T-helper 2 cell treated with Interferon-gamma antibody and Interleukin-4, amounts not matched to agents 100 ng/mL and 5 ng/mL, for 36 hours (primary cell): Measurements from ENCODE around the gene PNISR. TPM values are rescaled to one million over a fixed set of nuclear protein-coding genes. Genes with fewer than 3 reads are reported as not detected.
"Not testable (repeated sequence)": the region's sequence is repeated elsewhere in the genome, so short reads cannot be mapped to it uniquely, and the experiment has no call there.

ENCODE experiments used
- intact Hi-C: fragments of 100-400 bp; cut with micrococcal nuclease; formaldehyde crosslinking; loops from one replicate; pipeline ENCODE4 v1.15.1; 2023
- total RNA-seq: library from RNA; stranded (reverse); gene quantifications from 2 replicates; pipeline ENCODE4 v1.2.3, GENCODE V29; 2022

Gene PNISR, protein sequence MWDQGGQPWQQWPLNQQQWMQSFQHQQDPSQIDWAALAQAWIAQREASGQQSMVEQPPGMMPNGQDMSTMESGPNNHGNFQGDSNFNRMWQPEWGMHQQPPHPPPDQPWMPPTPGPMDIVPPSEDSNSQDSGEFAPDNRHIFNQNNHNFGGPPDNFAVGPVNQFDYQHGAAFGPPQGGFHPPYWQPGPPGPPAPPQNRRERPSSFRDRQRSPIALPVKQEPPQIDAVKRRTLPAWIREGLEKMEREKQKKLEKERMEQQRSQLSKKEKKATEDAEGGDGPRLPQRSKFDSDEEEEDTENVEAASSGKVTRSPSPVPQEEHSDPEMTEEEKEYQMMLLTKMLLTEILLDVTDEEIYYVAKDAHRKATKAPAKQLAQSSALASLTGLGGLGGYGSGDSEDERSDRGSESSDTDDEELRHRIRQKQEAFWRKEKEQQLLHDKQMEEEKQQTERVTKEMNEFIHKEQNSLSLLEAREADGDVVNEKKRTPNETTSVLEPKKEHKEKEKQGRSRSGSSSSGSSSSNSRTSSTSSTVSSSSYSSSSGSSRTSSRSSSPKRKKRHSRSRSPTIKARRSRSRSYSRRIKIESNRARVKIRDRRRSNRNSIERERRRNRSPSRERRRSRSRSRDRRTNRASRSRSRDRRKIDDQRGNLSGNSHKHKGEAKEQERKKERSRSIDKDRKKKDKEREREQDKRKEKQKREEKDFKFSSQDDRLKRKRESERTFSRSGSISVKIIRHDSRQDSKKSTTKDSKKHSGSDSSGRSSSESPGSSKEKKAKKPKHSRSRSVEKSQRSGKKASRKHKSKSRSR
- 116 and 117 TPM in 2 replicates for total RNA-seq

DNA sequence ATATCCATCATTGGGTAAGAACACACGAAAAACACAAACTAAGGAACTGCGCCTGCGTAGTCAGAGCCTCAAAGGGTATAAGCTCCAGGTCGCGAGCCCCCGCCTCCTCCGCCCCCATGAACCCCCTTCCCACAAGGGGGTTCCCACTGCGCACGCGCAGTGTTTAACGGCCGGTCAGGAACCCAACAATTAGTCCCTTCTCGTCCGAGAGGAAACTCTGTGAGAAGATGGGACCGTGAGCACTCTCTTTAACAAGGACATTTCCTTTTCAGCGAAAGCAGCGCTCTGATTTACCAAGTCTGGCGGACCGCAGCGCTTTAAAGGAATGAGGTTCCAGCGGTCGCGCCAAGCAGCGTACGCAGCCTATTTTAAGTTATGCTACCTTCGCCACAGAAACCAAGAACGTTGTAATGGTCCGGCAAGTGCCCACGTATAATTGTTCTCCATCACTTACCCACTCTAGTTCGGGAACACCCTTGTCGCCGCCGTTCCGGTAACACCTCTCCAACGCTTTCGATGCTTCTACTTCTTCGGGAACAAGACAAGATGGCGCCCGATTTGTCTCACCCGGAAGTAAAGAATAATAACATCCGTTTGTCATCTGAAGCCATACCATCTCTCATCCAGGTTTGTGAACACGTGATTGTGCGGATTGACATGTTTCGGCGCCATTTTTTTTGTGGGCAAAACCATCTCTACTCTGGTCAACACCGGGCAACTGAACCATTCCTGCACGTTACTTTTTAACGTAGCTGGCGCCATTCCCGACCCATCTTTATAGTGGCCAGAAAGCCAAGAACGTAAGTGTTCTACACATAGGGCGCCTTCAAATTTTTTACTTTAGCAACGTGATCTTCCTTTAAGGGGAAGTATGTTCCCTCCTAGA is at the start of gene PNISR:
TSS of gene PNISR (minus strand) at position 548 of the 886 bp plus-strand sequence. CDS start 10,649 bp downstream, outside the sequence.
- intact Hi-C loops: loop anchor here (1.0 to 2.0 kb wide), 7 partner anchors 31 to 1456 kb away; partner anchors contain the start of genes ASCC3, CCNC, COQ3 and FBXL4

GRCh38 chr6:99473730-99474129 is 48.6 kb upstream of the PNISR start:
- intact Hi-C loops: no loop called here

GRCh38 chr6:99471638-99472037 is 46.5 kb upstream of the PNISR start:
- intact Hi-C loops: no loop called here

DNA sequence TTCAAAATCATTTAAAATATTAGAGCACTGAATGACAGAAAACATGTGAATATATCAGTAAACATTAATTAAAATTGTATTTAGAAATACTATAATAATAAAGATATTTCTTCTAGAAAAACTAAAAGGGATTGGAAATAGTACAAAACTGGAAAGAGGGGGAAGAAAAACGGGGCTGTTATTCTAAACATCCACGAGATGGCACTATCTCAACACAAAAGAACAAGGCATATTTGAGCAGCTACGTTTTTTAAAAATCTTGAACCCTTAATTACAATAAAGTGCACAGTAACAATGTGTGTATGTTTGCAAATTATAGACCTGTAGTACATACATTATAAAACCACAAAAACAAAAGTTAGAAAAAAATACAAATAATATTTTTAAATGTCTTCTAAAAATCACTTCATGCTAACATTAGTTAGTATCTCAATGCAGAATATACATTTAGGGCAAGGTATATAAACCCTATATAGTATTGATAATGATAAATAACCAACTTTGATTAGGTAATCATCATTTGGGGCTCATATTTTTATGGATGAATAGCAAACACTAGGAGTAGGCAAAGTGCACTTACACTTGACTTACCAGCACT is 42.5 kb upstream of the PNISR start:
- intact Hi-C loops: loop anchor here (1.0 to 5.0 kb wide), 5 partner anchors 55 to 631 kb away; no protein-coding TSS in a partner anchor

DNA sequence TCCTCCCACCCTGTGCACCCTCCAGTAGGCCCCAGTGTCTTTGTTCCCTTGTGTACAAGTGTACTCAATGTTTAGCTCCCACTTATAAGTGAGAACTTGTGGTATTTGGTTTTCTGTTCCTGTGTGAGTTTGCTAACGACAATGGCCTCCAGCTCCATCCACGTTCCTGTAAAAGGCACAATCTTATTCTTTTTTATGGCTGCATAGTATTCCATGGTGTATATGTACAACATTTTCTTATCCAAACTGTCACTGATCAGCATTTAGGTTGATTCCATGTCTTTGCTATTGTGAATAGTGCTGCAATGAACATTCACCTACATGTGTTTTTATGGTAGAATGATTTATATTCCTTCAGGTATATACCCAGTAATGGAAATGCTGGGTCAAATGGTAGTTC is 34.0 kb upstream of the PNISR start:
- intact Hi-C loops: not testable (repeated sequence)

- intact Hi-C loops: no loop called here
Observed at GRCh38 chr6:99458319-99458718, 33.2 kb upstream of the PNISR start.

- intact Hi-C loops: no loop called here
Observed at GRCh38 chr6:99446076-99446475, 21.0 kb upstream of the PNISR start.

DNA sequence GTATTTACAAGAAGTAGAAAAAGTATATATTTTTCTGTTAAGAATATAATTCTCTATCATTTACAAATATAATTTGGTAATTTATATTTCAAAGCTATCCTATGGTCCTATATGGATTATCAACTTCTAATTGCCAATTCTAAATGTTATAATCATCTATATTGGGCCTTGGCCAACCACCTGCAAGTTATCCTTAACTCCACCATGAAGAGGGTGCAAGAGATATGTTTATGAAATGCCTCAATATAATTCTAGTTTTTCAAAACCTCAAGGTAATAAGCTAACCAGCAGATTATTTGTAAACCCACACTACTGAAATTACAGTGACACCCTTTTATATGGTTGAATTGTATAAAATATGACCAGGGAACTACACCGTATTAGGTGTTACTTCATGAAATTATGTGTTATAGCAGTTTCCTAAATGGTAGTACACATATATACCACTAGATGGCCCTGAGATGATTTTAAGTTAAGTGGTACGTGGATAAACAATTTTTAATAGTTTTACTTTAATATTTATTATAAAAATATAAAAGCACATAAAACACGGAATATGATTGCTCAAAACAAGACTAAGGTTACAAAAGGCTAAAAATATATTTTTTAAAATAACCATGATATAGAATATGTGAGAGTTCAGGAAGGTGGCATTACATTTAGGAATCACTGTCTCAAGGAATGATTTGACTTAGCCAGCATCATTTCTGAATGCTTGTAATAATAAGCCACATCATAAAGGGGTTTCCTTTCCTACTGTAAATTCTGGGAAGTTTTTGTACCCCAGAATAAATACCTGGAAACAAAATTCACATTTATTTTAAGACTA is 9.8 kb upstream of the PNISR start:
- intact Hi-C loops: no loop called here

DNA sequence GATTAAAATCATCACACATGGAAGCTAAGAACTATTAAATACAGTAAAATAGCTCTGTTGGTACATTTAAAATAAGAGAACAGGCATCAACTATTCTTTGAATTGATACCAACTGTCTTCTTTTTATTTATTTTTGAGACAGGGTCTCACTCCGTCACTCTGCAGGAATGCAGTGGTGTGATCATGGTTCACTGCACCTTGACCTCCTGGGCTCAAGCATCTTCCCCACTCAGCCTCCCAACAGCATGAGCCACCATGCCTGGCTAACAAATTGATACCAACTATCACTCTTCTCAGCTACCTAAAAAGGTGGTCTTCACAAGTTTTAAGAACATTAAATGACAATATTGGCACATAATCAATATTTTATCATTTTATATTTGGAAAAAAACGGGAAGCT is 7.8 kb upstream of the PNISR start:
- intact Hi-C loops: no loop called here

DNA sequence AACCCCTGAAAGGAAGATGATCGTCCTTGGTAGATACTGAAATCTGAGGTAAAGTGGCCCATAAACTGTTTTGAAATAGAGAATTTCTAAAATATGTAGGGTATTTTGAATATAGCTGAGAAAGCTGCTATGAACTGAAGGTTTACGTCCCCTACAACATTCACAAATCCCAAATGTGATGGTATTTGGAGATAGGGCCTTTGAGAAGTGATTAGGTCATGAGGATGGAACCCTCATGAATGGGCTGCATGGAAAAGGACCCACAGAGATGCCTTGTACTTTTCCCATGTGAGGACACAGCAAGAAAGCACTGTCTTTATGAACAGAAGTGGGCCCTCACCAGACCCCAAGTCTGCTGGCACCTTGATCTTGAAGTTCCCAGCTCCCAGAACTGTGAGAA is 6.8 kb upstream of the PNISR start:
- intact Hi-C loops: no loop called here

GRCh38 chr6:99427988-99428387 is 2.9 kb upstream of the PNISR start:
- intact Hi-C loops: no loop called here

DNA sequence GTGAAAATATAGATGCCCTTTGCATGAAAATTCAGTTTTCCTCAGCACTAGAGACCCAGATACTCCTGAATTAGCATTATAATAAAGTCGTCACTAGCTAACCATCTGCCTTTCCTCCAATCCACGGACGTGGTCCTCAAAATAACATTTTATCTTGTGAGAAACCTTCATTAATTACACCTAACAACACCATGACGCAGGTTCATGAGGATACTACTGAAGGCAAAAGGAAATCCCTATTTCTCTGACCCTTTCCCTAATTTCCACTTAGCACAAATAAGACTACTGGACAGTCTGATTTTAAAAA is 1.3 kb upstream of the PNISR start:
- intact Hi-C loops: no loop called here

- intact Hi-C loops: loop anchor here (1.0 to 2.0 kb wide), 7 partner anchors 32 to 1455 kb away; partner anchors contain the start of genes ASCC3, CCNC, COQ3 and FBXL4
Observed at GRCh38 chr6:99425647-99426450, 741 bp upstream of the PNISR start.

- intact Hi-C loops: loop anchor here (2.0 kb wide), 3 partner anchors 93 to 1457 kb away; partner anchors contain the start of genes ASCC3 and FBXL4
Observed at GRCh38 chr6:99424022-99424421, 1.1 kb downstream of the PNISR start.

DNA sequence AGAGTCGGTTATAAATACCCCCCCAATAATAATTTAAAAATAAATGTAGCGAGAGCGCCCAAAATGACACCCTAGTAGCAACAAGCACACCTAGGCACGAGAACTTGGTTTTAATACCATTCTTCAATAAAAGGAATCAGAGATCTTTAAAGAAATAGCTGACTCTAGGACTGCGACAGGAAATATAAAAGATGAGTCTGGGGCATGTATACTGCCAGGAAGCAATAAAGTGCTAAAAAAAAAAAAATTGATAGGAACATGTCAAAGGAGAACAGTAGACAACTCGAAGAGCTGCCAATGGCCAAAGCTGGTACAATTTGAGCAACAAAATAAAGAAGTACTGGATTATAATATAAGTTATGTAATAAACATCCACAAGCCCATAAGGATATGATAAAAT is 2.2 kb downstream of the PNISR start:
- intact Hi-C loops: no loop called here

GRCh38 chr6:99416892-99417767 is 8.0 kb downstream of the PNISR start:
- intact Hi-C loops: no loop called here

- intact Hi-C loops: no loop called here
Observed at GRCh38 chr6:99416226-99416625, 8.9 kb downstream of the PNISR start.

- intact Hi-C loops: no loop called here
Observed at GRCh38 chr6:99415446-99415845, 9.7 kb downstream of the PNISR start.
